NCI-H748 (cell line): ENCODE results near the gene FARSB.

Experiments used
- DNase-seq: peaks from one replicate; lab custom pipeline; 2025; ENCODE audit not compliant: unreplicated experiment; lab: John Stamatoyannopoulos, UW

Gene FARSB

DNA sequence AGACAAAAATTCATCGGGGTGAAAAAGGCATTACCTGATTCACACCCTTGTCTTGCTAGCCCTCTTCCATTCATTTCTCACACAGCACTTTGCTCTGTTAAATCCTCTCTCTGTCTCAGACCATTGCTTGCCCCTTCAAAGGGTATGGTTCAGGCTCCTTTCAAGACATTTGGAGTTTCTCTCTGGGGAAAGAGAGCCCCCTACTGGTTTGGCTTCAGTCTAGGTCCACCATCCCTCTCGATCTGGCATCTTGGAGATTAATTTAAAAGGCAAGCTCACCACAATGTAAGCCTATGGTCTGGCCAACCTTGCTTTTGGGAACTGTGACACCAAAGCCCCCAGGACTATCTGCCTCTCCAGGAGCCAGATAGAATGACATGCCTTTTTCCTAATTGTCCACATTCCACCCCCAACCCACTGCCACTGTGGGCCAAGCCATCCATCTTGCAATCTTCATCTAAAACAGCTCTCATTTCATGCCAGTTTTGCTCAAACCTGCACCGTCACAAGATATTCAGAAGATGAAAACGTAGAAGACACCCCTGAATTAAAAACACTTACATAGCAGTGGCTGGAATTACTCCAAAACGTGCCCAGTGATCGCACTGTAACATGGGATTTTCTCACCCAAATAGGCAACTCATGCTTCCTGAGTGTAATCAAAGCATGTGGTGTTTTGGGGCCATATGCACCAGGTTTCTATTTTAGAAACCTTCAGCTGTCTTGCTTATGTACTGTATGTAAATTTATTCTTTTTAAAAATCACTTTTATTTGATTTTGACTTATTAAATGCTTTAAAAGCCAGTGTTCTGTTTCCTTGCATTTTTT, 93.9 kb downstream of the FARSB start:
- DNase-seq = peak; percentile 71

DNA sequence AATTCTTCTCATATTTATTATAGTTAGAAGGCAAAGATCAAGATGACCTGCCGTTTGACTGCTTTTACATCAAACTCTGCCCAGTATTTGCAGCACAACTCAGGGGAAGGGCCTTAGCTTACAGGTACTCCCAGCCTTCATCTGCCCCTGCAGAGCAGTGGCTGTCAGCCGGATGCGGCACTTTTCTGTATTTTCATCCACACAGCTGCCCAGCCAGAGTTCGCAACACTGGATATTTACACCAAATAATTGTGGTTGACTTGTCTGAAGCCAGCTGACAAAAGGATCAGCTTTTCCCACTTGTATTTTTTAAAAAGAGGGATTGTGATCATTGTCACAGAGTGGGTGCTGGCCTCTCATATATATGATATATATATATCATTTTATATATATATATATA, 94.7 kb downstream of the FARSB start:
- no peak for DNase-seq

DNA sequence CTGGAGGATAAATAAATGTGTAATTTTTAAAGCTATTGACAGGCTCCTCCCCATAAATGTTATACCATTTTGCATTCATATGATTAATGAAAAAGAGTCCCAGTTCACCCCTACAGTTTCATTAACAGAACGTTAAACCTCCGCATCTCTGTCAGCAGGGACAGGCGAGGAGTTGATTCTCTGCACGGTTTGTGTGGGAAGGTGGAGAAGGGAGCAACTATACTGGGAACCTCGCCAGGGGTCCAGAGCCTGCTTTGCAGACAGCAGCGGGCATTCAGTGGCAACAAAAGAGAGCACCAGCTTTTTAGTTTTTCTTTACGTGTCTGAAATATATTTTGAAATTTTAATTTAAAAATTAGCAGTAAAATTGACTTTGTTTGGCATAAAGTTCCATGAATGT, 101.4 kb downstream of the FARSB start:
- DNase-seq = no peak

DNA sequence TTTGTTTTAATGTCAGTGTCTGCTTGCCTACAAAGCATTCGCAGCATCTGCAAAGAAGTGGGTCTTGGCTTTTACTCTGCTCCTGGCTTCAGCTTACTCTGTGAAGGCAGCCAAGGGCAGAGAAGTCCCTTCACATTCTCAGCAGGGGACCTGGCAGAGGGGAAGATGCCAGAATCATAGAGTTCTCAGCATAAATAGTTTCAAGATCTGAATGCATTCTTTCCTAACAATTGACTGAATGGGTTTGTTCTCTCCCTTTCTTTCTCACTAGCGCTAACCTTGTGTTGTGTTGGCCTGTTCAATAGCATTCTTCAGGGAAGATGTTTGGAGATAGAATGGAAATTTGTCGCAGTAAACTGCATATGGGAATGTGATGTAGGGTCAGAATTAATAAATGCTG, 106.9 kb downstream of the FARSB start:
- no peak for DNase-seq

DNA sequence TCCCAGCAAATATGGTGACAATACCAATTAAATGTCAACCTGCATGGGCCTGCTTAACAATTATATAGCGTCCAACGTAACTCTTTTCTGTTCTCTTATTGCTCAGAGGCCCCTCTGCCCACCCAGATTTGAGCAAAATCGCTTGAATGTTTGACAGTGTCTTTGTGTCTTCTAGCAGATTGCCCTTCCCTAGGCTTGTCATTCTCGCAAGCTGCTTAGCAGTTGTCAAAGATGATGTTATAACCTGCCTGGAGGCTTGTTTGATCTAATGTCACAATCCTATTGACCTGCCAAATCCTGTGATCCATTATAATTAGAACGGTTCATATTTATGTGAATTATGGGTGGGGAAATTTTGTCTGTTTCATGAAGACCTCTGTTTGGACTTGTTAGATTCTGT, 108.8 kb downstream of the FARSB start:
- DNase-seq = no peak

DNA sequence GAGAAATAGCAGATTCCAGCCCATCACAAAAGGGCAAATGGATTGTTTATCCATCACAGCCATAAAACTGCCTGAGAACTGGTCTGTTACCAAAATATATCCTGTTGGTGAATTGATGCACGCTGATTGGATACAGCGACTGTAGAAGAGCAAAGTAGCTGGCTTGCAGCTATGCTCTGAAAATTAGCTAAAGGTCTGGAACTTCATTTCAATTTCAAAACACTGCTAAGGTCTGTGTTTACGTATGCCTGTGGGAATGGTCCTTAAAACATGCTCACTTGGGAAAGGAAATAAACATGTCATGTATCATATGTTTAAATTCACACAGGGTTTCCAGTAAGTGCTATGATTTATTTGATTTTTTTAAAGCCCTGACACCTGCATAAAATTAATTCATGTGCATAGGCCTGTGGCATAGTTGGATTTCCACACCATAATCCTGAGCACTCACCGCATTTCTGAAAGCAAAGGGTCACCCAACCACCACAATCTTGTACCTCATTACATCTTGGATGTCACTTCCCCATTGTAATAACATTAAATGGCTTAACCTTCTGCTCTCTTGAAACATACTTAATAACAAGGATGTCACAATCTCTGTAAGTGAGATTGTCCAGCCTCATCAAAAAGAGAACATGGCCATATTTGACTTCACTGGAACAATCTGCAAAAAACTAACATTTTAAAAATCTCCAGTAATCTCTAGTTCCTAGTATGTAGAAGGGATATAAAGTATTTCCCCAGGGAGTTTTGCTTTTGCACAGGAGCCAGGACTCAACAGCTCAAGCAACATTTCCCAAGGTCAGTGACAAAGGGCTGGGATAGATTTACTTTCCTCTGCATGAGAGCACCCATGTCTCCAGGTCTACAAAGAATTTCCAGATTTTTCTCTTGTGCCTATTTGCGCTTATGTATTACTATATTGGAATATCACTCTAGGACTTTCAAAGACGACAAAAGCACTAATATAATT, 109.8 kb downstream of the FARSB start:
- no peak for DNase-seq

DNA sequence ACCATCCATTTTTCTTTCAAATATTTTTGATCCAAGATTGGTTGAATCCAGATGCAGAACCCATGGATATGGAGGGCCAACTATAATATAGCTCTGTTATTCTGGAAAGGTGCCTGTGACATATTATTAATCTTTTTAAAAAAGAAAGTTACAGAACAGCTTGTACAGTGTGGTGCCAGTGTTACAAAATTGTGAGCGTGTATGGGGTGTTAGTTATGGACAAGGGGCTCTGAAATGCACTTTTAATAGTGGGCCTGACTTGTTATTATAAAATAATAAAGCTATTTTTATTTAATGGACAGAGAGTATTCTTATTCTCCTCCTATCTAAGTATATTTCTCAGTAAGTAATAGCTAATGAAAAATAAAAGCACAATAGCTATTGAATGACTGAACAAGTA, 111.2 kb downstream of the FARSB start:
- DNase-seq = no peak

DNA sequence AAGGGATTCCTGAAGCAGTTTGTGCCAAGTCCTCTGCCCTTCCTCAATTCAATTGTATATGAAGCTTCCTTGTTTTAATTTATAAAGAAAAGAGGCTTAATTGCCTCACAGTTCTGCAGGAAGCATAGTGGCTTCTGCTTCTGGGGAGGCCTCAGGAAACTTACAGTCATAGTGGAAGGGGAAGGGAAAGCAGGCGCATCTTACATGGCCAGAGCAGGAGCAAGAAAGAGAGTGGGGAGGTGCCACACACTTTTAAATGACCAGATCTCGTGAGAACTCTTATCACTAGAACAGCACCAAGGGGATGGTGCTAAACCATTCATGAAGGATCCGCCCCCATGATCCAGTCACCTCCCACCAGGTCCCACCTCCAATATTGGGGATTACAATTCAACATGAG, 117.4 kb downstream of the FARSB start:
- no peak for DNase-seq

DNA sequence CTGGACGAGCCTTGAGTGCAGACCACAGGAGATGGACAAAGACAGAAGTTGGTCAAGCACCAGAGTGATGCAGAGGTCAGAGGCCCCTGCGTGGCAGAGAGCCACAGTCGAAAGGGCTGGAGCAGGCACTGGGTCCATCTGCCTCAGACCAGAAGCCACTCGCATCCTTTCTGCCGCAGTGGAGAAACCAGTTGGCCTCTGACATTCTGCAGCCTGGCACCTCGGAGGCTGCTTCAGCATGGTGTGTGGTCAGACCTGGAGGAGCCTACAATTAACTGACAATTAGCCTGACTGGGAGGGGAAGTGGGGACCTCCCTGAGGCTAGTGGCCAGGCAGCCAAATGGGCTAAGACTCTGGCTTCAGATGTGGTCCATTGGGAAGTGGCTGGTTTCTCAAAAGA, 120.4 kb downstream of the FARSB start:
- DNase-seq = peak; percentile 19

DNA sequence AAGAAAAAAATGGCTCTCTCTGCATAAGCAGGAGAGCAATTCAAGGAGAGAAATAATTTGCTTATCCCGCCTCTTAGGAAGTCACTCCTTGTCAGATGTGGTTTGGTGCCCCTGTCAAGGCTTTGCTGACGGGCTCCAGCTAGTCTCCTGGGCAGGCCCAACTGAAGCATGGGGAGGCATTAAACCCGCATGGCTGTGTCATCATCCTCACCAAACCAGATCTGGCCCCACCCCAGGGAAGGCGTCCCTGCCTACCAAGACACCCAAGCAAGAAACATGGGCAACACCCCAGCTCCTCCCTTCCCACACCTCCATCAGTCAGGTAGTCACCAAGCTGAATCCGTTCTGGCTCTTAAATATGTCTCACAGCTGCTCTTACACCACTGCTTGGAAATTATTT, 123.6 kb downstream of the FARSB start:
- DNase-seq = no peak

DNA sequence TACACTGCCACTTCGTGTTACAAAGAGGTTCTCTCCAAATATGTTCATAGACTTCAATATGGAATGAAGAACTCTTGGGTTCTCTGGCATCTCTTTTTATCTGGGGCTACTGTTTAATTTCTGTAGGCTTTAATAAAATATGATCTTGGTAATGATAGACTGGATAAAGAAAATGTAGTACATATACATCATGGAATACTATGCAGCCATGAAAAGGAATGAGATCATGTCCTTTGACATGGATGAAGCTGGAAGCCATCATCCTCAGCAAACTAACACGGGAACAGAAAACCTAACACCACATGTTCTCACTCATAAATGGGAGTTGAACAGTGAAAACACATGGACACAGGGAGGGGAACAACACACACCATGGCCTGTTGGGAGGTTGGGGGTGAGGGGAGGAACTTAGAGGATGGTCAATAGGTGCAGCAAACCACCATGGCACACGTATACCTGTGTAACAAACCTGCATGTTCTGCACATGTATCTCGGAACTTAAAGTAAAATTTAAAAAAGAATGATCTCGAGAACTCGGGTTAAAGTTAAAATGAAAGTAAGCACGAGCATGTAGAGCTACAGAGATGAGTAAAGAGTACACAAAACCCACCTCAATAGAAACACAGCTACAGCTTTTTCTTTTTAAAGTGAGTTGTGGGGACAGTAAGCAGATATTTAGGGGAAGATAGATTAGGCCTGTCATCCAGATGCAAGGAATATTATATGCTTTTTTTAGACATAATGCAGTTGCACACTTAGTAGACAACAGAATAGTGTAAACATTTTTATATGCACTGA, 129.2 kb downstream of the FARSB start:
- no peak for DNase-seq

DNA sequence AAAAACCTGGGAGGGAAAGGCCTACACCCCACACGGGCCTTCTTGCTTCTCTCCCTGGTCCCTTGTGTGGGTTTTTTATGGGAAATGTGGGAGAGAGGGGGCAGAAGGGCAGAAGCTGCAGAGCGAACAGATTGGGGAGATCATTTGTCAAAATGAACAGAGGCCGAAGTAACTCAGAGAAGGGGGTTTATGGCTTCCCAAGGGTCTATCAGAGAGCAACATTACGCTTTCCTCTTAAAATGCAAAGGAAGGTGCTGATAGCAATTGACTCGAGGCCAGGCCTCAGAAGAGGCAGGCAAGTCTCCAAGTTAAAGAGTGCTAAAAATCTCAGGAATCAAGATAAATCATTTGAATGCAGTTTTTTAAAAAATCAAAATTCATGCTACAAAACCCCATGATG, 130.1 kb downstream of the FARSB start:
- no peak for DNase-seq

DNA sequence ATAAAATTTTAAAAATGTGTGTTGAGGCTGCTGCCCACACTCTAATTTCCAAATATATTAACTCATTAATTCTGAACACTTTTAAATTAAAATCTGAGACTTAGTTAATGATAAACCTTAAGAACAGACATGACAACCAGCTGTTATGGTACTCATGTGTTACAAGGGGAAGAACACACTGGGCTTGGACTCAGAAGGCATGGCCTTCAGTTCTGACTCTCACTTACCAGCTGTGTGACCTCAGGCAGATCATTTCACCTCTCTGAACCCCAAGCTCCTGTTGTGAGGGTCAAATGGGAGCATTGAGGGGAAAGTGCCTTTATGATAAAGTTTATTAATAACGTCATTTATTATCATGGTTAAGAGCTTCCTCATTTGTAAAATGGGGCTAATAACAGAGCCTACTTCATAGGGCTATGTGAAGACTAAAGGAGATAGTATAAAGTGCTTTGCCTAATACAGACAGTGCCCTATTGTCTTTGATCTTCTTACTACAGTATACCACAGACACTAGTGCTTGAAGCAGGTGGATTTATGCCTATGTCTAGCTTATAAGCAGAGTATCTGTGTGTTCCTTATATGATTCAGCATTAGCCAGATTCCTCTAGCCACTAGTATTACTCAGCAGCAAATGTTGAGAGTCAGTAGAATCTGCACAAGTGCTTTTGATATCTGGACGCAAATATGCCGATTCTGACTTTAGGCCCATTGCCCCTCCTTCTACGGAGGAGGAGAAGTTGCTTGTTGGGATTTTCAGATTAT, 131.9 kb downstream of the FARSB start:
- DNase-seq = no peak

DNA sequence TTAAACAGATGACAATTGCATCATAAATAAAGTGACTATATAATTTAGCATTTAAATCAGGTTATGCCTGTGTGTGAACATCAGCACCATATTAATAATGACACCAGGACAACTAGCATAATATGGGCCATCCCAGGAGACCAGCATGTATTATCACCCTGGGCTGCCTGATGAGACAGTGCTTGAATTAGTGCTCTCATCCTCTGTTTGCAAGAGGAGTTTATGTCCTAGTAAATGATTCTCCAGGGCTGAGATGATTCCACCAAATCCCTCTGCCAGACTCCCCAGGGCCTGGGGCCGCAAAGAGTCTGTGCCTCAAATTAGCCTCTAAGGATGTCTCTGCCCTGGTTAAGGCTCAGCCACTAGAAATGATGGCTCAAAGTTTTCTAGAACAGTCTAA, 133.8 kb downstream of the FARSB start:
- DNase-seq = no peak

DNA sequence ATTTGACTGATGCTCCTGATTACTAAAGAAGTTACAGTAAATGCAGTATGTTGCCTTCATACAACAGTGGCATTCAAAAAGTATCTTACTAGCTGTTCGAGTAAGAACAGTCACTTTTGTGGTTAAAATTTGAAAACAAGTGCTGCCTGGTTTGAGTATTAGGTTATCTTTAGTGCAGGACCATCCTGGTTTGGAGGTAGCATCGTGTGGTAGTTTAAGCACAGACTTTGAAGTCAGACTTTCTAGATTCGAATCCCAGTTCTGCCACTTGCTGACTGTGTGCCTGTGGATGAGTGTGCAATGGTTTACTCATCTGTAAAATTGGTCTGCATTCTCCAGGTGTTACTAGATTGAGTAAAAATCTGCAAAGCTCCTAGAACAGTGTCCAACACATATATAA, 134.8 kb downstream of the FARSB start:
- DNase-seq = no peak
